ENCODE measurements around the gene CCM2.
"Not testable (repeated sequence)": the region's sequence is repeated elsewhere in the genome, so short reads cannot be mapped to it uniquely, and the experiment has no call there.

Gene CCM2

DNA sequence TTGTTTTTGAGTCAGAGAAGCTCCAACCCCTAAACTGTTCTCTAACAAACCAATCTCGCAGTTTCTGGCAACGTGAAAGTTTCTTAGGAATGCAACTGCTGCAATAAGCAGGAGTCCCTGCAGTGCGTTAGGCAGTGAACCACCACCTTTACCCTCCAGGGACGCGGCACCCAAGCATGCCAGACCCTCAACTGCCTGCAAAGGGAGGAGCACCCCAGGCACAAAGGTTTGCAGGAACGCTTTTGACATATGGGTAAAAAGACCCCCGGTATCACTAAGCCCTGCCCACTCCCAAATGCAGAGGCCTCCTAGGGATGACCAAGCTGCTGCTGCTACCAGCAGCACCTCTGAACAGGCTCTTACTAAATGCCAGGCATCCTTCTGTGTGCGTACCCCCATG lies 106.8 kb downstream of the CCM2 start:
- POLR2A ChIA-PET = no interaction called here
- no peak for DNase-seq (ENCODE audit: extremely low spot score)
- TF ChIP-seq, protein P1, sequence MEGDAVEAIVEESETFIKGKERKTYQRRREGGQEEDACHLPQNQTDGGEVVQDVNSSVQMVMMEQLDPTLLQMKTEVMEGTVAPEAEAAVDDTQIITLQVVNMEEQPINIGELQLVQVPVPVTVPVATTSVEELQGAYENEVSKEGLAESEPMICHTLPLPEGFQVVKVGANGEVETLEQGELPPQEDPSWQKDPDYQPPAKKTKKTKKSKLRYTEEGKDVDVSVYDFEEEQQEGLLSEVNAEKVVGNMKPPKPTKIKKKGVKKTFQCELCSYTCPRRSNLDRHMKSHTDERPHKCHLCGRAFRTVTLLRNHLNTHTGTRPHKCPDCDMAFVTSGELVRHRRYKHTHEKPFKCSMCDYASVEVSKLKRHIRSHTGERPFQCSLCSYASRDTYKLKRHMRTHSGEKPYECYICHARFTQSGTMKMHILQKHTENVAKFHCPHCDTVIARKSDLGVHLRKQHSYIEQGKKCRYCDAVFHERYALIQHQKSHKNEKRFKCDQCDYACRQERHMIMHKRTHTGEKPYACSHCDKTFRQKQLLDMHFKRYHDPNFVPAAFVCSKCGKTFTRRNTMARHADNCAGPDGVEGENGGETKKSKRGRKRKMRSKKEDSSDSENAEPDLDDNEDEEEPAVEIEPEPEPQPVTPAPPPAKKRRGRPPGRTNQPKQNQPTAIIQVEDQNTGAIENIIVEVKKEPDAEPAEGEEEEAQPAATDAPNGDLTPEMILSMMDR (IDR thresholded peaks at IDR 0.05; ENCODE audit: control extremely low read depth, extremely low read depth, low read depth, missing control alignments) = no peak
- CTCF ChIA-PET = interaction anchor here (2.8 kb wide), 1 partner anchor 29 kb away, joined by 8 read pairs; no protein-coding TSS in a partner anchor

DNA sequence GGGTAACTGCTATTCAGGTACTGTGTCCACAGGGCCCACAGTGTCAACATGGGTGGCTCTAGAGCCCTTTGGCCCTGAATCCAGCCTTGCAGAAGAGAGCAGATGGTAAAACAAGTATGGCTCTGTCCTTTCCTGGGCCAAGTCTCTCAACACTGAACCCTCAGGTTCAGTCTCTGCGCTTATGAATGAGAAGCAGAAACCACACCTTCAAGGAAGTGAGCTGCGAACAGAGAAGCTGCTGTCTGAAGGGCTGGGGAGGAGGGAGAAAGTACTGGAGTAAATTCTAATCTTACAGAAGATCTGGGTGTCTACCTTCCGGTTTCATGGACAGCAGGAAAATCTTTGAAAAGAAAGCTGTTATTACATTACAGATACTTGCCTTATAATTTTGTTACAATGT lies 107.4 kb downstream of the CCM2 start:
- ChIA-PET CTCF (no interaction called here), POLR2A (no interaction called here)
- TF ChIP-seq, protein P1 (IDR thresholded peaks at IDR 0.05; ENCODE audit: control extremely low read depth, extremely low read depth, low read depth, missing control alignments) = no peak
- no peak for DNase-seq (ENCODE audit: extremely low spot score)

DNA sequence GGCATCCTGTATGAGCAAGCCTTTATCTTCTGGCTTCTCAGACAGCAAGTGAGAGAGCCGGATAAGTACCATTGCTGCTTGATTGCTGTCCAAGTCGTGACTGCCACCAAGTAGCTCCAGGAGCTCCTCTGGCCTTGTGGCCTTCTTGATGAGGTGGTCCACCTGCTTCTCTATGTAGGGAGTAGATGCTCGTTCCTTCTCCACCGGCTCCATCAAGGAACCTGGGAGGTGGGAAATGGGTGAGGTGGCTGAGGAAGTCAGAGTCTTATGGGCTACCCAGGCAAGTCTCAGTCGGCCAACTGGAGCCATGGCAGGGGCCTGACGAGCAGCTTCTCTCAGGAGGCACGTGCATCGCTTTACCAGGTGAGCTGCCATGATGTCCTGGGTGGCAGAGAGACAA lies 108.9 kb downstream of the CCM2 start:
- no peak for DNase-seq (ENCODE audit: extremely low spot score)
- ChIA-PET POLR2A (no interaction called here), CTCF (no interaction called here)
- TF ChIP-seq, protein P1 (IDR thresholded peaks at IDR 0.05; ENCODE audit: control extremely low read depth, extremely low read depth, low read depth, missing control alignments) = no peak

DNA sequence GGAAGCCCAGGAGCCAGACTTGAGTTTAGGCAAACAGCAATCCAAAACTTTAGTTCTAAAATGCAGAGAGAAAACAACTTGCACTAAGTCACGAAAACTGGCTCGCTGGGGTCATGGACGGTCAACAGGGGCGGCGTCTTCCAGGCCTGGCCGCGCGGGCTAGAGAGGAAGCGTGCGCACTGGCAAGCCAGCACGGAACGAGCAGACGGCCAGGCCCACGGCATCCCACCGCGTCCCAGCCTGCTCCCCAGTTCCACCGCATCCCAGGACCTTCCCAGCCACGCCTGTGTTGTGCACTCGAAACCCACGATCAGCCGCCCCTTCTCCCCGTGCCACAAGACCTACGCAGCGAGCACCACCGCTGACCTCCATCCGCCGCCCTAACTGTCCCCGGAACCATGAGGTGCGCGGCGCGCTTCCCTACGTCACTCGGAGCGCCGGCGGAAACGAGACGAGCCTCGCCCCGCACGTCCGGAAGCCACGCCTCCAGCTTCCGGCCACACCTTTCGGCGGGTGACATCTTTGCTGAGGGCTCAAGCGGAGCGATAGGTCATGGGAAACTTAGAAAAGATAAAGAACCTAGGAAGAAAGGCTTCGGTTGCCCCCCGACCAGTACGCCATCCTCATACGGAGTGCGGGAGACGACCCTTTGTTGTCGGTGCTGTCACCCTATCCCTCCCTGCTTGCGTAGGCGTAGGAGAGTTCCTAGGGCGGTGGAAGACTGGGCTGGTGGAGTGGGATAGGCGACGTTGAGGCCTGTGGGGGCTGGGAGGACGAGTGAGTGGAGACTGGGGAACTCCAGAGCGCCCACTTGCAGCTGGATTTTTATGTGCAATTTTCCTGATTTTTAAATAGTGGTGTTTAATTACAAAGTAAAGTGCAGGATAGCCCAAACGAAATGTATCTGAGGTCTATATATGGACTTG lies 111.6 kb downstream of the CCM2 start, which contains the start of gene TBRG4:
TBRG4 (minus strand) TSS at position 400 of the 926 bp plus-strand sequence. CDS start 2,460 bp downstream, outside the sequence.
- TF ChIP-seq, protein P1 (IDR thresholded peaks at IDR 0.05; ENCODE audit: control extremely low read depth, extremely low read depth, low read depth, missing control alignments) = peak; percentile 27
- ChIA-PET POLR2A (interaction anchor here (0.6 to 1.2 kb wide), 2 partner anchors 25 to 83 kb away, joined by 3 to 4 read pairs; no protein-coding TSS in a partner anchor), CTCF (interaction anchor here (1.0 to 1.5 kb wide), 6 partner anchors 16 to 255 kb away, joined by 3 to 7 read pairs (median 6); no protein-coding TSS in a partner anchor)
- peak; percentile 95 for DNase-seq (ENCODE audit: extremely low spot score)

DNA sequence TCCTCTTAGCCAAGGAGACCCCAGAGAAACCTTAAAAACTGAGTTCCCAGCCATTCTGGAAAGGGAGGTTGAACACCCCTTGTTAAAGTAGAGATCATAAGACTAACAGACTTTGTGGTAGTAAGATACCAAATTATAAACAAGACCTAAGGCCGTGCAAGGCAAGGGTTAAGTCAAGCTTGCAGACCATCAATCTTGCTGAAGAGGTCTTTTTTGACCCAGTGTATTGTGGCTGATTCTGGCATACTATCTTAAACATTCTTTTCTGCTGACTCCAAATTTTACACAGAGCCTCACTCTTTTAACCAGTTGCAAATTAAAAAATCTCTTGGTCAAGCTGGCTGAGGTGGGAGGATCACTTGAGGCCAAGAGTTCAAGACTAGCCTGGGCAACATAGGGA lies 112.6 kb downstream of the CCM2 start:
- CTCF ChIA-PET = interaction anchor here (1.3 kb wide), 1 partner anchor 11 kb away, joined by 3 read pairs; no protein-coding TSS in a partner anchor
- DNase-seq (ENCODE audit: extremely low spot score) = no peak
- POLR2A ChIA-PET = interaction anchor here (1.2 kb wide), 1 partner anchor 23 kb away, joined by 3 read pairs; no protein-coding TSS in a partner anchor
- TF ChIP-seq, protein P1 (IDR thresholded peaks at IDR 0.05; ENCODE audit: control extremely low read depth, extremely low read depth, low read depth, missing control alignments) = no peak

DNA sequence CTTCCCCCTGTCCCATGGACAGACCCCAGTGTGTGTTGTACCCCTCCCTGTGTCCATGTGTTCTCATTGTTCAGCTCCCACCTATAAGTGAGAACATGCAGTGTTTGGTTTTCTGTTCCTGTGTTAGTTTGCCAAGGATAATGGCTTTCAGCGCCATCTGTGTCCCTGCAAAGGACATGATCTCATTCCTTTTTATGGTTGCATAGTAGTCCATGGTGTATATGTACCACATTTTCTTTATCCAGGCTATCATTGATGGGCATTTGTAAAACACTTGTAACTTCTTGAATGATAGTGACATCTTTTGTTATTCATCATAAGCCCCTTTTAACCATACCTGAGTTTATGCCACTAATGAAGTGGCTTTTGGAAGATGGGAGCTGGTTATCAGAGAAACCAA lies 114.3 kb downstream of the CCM2 start:
- ChIA-PET POLR2A (interaction anchor here (0.5 kb wide), 1 partner anchor 240 kb away, joined by 4 read pairs; no protein-coding TSS in a partner anchor), CTCF (interaction anchor here (0.9 to 8.2 kb wide), 3 partner anchors 9 to 22 kb away, joined by 3 to 41 read pairs (median 3); no protein-coding TSS in a partner anchor)
- not testable (repeated sequence) for DNase-seq (ENCODE audit: extremely low spot score)
